Tibial nerve (tissue), 4 donors: ENCODE data around the gene CRTC3.

Source experiments
- CTCF ChIP-seq, 5 experiments: fragments of 200-600 bp in 3 of 5; fragments of 450-650 bp in 2 of 5; sonication (generic) in 3 of 5; IDR thresholded peaks; one replicate each; pipeline ENCODE4 v1.5.1; 2016 to 2019; ENCODE audit warnings: antibody characterized with exemption in 5 of 5, mild to moderate bottlenecking in 3 of 5, moderate library complexity in 2 of 5
- EP300 ChIP-seq, 2 donors: sonication (generic); formaldehyde crosslinking; IDR thresholded peaks; one replicate each; pipeline ENCODE4 v1.6.1; 2017; ENCODE audit warnings: antibody characterized with exemption in 2 of 2, mild to moderate bottlenecking in 1 of 2

DNA sequence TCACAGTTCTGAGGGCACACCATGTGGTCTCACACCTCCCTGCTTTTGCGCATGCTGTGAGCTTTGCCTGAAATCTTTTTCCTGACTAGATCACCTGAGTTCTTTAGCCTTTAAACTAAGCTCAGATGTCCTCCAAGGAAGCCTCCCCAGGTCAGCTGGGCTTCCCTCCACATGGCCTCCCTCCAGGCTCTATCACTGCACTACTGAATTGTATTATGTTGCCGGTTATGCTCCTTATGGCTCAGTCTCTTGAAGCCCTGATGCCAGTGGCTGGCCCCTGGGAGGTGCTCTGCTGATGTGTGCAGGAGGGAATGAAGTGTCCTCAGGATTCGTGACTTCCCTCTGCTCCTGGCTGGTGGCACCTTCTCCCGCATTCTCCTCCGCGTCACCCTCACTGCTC lies 94.1 kb downstream of the CRTC3 start:
- TF ChIP-seq CTCF (IDR thresholded peaks at IDR 0.05), result no peak
- no peak for TF ChIP-seq EP300 (IDR thresholded peaks at IDR 0.05)
